A204.1 (cell line): ENCODE data around the gene PML.

Source experiments
- FAIRE-seq: peaks from 2 replicates; lab custom pipeline; 2012; peaks lifted over from hg19 to GRCh38; lab: Jason Lieb, UNC

PML gene

DNA sequence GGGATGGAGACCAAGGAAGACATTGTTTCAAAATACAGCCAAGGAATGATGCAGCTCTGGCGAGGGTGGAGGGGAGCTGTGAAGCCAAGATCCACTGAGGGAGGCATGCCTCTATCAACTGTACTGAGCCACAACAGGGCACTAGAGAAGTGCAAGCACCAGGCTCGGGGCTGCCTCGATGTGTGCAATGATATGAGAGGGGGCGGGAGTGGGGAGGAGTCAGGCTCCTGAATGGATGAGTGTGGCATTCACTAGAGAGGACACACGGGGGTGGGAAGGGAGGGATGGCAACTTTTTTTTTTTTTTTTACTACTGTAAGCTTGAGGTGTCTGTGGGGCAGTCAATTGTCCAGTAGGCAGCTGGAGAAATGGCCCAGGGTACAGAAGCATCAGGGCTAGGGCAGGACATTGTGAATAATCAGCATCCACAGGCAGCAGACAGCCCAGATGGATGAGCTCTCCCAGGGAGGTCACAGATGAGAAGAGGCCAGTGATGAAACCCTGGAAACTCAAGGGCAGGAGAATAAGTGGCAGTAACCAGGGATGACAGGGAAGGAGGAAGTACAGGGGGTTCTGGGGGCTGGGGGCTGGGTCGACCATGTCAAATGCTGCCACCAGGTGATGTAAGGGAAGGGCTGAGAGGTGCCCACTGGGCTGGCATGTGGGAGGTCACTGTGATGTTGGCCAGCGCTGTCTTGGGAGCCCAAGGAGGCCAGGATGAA, 8.3 kb upstream of the PML start:
- FAIRE-seq: no peak

DNA sequence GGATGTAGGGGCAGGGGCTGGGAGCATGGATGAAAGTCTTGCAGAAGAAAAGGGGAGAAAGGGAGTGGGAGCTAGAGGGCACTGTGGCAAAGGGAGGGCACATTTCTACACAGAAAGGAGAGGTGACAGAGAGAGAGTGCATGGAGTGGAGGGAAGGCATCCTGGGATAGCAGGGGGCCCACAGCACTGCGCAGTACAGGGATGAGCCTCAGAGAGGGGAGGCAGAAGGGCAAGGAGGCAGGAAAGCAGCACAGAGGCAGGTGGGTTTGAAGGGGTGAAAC, 7.8 kb upstream of the PML start:
- no peak for FAIRE-seq

DNA sequence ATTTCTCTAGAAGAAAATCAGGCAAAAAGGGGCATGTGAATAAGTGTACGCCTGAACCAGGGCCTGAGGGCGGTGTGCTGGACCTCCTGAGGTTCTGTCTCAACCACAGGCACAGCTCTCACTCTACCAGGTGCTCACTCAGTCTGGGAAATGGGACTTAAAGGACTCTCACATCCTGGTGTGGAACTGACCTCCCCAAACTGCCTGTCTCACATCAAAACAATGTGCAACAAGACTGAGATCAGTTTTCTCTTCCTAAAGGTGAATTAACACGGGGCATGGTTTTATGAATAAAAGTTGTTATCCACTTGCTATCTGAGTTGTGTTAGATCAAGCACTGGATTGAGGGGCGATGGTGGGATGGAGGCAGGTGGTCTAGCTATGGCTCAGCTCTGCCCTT, 7.3 kb upstream of the PML start:
- no peak for FAIRE-seq

DNA sequence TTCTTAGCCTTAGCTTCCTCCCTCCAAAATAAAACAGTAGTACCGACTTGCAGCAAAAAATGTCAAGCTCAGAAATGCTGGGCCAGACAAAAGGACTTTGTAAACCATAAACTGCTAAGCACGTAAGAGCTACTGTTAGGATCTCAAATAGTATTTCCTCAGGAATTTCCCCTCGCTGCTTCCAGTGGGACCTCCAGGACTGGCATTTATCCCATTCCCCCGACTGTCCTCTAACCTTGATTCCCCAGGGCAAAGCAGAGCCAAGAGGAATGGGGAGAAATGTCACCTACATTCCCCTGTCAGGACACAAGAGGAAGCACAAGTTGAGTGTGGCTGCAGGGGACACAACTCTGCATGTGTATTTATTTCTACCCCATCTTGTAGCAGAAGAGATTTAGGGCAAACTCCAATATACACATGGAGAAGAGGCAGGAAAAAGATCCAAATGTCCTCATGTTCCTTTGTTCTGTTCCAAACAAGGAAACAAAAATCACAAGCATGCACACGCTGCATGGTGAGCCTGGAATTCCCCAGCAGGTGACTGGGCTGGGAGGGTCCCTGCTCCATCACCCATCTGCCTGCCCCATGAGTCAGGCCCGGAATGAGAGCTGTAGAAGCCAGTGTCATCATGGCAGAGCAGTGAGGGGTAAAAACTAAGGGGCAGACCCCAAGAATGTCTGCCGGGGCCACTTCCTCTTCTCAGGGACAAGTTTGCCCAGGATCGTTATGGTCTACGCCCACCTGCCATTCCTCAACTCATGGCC, 6.7 kb upstream of the PML start:
- FAIRE-seq: no peak

DNA sequence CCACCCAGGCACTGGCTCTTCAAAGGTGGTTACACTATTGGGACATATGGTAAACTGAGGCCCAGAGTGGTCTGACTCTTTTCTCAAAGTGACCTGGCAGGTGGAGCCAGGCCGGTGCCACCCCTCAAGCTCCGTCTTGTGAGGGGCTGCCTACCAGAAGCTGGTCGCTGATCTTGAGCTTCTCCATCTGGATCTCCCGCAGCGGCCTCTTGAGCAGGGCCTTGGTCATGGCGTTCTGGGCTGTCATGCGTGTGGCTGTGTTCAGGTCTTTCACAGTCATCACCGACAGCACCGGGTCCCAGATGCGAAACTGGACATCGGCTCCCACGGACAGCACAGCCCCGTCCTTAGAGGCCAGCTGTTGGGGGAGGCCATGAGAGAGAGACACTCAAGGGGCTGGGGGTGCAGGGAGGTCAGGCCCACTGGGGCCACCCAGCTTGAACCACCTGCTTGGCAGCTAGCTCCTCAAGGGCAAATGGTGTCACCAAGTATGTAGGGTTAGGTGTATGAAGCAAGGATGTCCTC, 6.0 kb upstream of the PML start:
- no peak for FAIRE-seq

DNA sequence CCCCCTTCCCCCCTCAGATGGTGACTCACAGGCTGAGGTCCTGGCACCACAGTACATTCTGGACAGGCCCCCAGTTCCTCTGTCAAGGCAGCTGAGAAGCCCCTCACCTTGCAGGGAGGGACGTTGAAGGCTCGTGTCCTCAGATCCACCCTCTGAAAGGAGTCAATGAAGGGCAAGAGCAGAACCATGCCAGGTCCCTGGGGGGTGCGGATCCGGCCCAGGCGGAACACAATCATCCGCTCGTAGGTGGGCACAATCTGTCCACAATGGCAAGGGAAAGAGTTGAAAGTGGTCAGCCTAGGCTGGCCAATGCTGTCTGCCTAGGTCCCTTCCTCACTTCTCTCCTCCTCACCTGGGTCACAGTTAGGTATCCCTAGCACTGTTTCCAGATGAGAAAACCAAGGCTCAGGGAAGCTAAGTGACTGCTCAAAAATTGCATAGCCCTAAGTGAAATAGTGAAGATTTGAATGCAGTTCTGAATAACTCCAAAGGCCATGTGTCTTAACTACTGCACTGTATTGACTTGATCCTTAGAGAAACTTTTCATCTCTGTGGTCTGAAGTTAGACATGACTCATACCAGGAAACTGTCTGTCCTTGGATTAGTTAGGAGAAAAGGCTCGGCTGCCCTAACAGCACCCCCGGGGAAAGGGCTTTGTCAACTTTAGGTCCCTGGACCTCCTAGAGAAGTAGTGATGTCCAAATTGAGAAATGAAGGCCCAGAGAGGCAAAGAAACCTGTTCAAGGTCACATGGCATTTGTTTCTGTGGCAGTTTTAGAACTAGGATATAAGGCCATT, 5.3 kb upstream of the PML start:
- FAIRE-seq: no peak

DNA sequence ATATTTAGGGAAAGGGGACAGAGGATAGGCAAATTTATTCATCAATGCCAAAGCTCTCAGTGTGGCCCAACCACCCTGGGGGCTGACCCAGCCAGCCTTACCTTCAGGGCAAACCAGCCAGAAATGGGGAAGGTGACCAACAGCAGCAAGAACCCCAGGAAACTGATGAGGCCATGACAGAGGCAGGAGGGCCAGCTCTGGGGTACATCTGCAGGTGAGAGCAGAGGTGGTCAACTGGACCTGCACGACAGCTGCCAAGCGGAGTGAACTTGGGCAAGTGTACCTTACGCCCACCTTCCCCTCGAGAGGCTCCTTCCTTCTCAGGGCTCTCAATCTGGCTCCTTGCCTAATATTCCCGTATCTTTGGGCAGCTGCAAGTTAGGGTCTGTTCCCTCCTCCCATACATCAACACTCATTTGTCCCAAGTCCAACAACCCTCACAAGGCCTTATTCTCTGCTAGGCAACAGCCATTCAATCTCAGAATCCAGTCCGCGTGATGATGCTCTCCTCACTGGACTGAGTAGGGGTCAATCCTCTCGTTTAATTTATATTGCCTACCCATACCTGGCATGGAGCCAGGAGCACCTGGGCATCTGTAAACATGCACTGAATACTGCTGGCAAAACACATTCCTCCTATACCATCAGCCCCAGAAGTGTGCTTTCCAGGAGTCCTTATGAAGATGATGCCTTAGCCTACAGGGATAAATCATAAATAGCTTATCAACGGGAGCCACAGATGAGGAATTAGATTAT, 4.1 kb upstream of the PML start:
- FAIRE-seq: no peak

DNA sequence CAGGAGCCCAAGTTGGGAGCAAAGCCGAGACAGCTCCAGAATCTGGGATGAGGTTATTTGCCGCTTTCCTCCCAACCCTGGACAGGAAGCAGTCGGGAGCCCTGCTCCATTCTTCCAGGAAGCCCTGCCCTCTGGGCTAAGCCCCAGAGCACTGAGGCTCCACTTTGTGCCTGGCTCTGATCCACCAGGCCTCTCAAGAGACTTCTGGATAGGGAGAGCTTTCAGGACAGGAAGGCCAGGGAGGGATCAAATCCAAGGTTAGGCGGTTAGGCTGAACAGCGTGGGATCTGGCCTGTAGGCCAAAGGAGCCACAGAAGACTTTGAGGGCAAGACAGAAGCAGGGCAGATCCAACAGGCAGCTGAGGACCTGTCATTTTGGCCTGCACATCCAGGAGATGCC, 3.3 kb upstream of the PML start:
- FAIRE-seq: no peak

DNA sequence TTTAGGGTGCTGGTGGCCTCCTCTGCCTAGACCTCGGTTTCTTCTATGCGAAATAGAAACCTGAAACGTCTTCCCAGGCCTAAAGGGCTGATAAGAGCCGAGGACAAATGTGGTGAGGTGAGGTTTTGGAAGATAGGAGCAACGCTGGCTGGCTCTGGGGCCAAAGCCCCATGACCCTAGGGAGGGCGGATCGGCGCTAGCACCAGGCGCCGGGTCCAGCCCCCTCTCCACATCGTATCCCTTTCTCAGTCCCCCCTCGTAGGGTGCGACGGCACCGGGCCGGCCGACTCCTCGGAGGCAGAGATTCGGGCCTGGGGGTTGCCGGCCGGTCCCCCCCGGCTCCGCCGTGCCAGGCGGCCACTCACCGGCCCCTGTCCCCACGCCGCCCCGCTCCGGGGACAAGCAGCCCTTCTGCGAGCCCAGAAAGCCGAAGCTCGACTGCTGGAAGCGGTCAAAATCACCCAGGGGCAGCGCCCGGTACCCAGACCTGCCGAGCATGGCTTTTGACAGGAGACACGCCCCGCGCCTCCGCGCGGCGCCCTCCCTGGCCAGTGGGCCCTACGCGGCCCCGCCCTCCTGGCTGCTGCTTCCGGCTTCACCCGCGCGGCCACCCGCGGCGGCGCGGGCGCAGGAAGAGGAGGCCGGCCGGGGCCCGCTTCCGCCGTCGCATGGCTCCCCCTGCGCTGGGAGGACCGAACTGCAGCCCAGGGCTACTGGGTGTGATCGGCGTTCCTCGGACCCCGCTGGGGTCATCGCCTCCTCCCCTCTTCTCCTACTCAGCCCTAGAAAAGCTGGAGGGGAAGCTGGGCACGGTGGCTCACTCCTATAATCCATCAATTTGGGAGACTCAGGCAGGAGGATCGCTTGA, 2.6 kb upstream of the PML start, which contains the start of gene STOML1:
Gene STOML1, minus strand, starts transcription at position 570 of the 868 bp plus-strand sequence. Its CDS starts 72 bp downstream, at position 498.
- no peak for FAIRE-seq

DNA sequence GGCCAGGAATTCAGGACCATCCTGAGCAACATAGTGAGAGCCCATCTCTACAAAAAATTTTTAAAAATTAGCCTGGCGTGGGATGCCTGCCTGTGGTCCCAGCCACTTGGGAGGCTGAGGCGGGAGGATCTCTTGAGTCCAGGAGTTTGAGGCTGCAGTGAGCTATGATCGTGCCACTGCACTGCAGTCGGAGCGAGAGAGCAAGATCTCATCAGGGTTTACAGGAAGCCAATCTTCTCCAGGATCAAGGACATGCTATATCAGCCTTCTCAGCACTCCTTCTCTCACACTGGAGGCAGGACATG, 2.0 kb upstream of the PML start:
- FAIRE-seq: no peak

DNA sequence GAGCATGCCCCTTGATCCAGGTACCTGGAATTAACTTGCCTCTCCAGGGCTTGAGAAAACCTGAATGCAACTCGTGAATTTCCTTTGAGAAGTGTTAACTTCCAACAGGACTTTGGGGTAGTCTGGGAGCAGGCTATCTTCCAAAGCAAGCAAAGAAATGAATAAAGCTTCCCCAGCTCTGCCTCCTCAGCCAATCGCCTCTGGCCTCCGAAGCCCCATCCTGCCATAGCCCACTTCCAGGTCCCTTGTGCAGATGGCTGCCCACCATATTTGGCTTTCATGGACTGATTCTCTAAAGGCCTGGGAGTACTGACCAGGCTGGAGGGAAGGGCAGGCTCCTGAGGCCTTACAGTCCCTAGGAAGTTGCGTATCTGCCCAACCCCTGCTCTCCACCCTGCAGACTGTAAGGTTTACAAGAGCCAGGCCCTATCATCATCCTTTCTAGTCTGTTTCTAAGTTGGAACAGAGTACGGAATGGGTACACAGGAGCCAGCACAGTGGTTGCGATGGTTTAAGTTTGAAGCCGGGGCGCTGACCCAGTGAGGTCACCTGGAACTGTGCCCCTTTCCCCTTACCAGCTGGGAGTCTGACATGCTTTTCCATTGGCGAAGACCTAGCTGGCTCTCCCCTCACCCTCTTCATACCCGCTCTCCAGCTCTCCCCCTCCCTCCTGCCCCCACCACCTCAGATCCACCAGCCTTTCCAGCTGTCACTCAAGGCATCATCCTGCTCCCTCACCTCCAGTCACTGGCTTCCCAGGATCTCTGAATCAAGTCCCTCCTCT, 1.1 kb upstream of the PML start:
- no peak for FAIRE-seq

DNA sequence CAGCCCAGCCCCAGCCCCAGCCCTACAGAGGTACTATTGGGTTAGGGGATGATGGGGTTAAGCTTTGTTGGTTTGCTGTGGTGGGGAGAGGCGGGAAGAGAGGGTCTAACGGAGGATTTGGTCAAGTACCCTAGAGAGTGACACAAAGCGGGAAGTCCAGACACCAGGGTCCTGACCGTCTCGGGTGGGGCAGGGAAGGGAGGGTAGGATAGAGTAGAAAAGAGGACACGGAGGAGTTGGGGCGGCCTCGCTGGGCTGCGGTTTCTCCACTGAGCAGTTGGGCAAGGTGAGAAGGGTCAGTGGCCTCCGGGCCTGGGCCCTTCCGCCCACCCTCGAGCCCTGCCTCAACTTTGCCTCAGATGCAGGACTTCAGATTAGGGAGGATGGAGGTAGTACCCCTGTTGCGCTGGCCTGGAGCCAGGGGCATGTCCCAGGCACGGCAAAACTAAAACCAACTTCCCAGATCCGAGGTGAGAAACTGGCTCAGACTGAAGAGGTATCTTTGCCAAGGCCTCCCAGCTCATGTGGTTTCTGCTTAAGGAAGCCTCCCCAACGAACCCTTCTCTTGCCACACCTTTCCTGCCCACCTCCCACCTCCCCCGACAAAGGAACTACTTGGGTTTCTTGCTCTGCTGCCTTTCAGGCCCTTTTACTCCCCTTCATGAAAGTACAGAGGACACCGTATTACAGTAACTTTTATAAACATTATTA, 551 bp downstream of the PML start:
- FAIRE-seq: no peak

DNA sequence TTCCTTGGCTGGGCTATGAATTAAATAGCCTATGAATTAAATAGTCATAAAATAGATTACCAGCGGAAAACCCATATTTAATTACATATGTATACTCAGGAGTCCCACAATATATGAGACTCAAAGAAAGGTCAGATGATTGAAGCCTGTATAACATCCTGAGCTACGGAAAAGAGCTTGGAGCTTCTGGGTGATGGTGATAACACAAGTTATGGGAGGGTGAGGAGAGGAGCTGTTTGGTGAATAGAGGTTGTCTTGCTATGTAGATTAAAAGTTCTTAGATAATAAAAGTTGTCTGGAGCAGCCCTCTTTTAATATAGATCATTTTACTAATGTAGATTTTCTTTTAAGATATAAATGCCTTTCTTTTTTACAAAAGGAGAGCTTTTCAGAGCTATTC, 1.8 kb downstream of the PML start:
- no peak for FAIRE-seq

DNA sequence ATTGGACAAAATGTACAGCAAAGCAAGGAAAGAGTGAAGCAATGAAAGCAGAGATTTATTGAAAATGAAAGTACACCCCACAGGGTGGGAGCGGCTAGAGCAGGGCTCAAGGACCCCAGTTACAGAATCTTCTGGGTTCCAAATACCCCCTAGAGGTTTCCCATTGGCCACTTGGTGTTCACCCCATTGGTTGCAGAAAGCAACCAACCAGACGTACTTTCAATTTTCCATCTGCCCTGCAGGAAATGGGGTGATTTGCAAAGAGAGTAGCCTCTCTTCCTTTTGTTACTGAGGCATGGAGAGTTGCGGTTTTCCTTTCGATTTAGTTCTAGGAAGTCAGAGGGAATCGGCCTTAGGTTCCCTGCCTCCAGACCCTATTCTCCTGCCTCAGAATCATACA, 2.4 kb downstream of the PML start:
- peak; percentile 73 for FAIRE-seq

DNA sequence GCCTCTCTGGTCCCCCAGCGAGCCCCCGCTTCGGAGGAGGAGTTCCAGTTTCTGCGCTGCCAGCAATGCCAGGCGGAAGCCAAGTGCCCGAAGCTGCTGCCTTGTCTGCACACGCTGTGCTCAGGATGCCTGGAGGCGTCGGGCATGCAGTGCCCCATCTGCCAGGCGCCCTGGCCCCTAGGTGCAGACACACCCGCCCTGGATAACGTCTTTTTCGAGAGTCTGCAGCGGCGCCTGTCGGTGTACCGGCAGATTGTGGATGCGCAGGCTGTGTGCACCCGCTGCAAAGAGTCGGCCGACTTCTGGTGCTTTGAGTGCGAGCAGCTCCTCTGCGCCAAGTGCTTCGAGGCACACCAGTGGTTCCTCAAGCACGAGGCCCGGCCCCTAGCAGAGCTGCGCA, 3.5 kb downstream of the PML start:
- no peak for FAIRE-seq

DNA sequence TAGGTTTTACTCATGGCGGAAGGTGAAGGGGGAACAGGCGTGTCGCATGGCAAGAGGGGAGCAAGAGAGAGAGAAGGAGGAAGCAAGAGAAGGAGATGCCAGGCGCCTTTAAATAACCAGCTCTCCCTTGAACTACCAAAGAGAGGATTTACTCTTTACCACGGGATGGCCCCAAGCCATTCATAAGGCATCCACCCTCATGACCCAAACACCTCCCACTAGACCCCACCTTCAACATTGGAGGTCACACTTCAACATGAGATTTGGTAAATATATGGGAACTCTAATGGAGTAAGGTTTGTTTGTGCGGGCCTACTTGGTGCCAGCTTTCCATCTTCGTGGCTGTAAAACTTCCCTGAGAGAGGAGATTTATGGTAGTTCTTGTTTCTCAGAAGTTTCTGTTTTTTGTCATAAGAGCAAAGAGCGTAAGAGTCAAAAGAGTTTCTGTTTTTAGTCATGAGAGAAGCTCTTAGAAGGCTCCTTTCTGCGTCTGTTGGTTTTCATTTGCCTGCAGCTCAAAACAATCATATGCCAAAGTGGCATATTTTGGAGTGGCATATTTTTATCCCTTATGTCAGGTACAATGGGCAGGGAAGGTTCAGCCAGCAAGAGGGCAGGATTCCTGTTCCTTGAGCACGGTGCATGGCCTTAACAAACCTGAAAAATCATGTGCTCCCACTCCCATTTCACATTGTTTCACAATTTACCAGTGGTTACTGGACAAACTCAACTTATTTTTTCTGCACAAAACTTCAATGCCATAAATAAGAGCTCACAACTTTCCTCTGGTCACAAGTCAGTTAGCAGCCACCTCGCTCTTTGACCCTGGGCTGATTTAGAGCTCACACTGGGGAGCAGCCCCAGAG, 12.5 kb downstream of the PML start:
- no peak for FAIRE-seq

DNA sequence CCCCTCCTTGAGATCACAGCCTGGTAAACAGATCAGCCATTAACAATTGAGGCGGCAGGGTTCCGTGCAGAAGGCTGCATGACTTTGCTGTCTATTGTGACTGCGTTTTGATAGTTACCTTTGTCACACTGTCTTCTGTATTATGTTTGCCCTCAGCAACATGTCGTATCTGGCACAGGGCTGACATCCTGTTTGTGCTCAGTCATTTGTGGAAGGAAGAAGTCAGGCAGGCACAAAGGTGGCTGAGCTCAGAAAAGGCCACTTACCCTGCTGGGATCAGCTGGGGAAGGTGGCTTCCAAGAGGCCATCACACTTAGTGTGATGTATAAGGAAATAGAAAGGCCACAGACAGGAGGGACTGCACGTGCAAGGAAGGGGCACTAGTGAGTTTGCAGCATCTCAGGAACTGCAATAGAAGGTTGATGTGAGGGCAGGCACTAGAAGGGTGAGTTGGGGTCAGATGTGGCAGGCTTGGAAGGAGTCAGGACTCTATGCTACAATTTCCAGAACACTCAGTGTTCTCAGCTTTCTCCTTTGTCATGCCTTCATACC, 13.4 kb downstream of the PML start:
- no peak for FAIRE-seq

DNA sequence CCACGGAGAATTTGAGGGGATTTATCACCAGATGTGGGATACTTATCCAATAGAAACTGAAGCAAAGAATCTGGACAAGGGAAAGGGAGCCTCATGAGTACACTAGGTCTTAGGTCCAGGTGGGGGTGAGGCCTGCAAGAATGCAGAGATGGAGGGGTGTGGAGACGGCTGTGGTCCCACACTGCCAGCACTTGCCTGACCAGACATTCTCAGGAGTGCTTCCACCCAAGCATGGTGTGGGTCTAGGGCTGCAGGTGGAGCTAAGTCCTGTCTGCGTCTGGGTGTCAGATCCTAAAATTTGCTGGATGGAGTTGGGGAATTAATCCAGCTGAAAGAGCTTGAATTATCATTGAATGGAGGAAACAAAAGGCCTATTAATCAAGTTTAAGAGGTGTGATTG, 14.4 kb downstream of the PML start:
- no peak for FAIRE-seq
